SU-DHL-6 (cell line): ENCODE measurements around the gene GGPS1.

Experiments used
- CTCF ChIP-seq: fragments of 200-600 bp; sonication (generic); IDR thresholded peaks from one replicate; pipeline ENCODE4 v1.5.1; 2017; ENCODE audit warnings: antibody characterized with exemption, mild to moderate bottlenecking, low read length, moderate library complexity; ENCODE audit not compliant: insufficient read depth, poor library complexity, severe bottlenecking
- EZH2phosphoT487 ChIP-seq: fragments of 200-600 bp; sonication (generic), shearing (Covaris generic); conservative IDR thresholded peaks from 2 replicates; pipeline ENCODE4 v1.6.1; 2018; ENCODE audit warnings: mild to moderate bottlenecking, antibody characterized with exemption, low read length, moderate library complexity, mixed read lengths

- TF ChIP-seq CTCF, result no peak
- no peak for TF ChIP-seq EZH2phosphoT487
These were observed 9.1 kb upstream of the GGPS1 start for GRCh38 chr1:235319255-235319654.
